NCI-H1694 treated with DMSO at 0.1 percent for 48 hours (cell line): ENCODE data around the gene CAPN2.
"Not testable (repeated sequence)": the region's sequence is repeated elsewhere in the genome, so short reads cannot be mapped to it uniquely, and the experiment has no call there.

Experiments
- DNase-seq: peaks from one replicate; lab custom pipeline; 2025; lab: John Stamatoyannopoulos, UW

The CAPN2 gene

GRCh38 chr1:223739366-223740037 is 27.2 kb downstream of the CAPN2 start:
- DNase-seq = no peak

- not testable (repeated sequence) for DNase-seq
Observed at GRCh38 chr1:223740038-223740736, 27.8 kb downstream of the CAPN2 start.

DNA sequence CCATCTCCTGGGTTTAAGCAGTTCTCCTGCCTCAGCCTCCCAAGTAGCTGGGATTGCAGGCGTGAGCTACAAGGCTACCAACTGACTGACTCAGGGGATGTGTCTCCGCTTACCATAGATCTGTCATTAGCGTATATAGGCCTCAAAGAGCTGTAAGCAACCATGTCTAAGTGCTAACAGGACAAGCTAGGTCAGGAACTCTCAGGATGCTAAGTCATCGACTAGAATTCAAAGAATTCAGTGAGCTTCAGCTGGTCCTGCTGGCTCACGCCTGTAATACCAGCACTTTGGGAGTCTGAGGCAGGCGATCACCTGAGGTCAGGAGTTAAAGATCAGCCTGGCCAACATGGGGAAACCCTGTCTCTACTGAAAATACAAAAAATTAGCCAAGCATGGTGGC is 29.5 kb downstream of the CAPN2 start:
- no peak for DNase-seq

- DNase-seq = no peak
Observed at GRCh38 chr1:223742856-223743517, 30.6 kb downstream of the CAPN2 start.

DNA sequence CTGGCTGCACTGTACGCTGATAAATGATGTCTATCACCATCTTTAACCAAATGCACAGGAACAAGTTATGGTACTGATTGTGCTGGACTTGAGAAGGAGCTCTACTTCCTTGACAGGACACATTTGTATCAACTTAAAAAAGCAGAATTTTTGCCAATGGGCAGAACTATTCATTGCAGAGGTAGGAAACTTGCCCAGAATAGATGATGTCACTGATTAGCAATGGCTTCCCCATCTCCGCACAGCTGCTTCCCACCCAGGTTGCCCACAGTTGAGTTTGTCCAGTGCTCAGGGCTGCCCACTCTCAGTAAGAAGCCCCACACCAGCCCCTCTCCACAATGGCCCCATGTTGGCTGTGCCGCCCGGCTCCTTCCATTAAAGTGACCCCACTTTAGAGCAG is 33.4 kb downstream of the CAPN2 start:
- no peak for DNase-seq

DNA sequence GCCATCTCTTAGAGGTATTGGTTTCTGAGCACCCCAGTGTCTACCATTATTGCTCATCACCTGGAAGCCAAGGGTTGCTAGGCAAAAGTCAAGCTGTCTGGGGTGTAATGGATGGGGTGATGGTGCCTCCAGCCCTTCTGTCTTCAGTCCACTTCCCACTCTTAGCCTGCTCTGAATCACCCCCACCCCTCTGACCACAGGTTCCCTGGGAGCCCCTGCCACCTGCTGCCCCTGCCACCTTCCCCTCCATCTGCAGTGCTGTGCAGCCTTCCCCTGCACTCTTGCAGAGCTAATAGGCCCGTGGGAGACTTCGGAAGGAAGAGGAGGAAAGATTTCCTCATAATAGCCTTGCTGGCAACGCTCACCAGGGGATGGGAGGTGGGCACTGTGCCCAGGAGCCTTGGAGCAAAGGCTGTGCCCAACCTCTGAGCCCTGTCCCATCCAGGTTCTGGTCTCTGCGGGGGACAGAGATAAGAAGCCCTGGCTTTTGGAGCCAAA is 35.5 kb downstream of the CAPN2 start:
- DNase-seq = no peak

GRCh38 chr1:223748405-223748772 is 36.0 kb downstream of the CAPN2 start:
- DNase-seq = no peak

DNA sequence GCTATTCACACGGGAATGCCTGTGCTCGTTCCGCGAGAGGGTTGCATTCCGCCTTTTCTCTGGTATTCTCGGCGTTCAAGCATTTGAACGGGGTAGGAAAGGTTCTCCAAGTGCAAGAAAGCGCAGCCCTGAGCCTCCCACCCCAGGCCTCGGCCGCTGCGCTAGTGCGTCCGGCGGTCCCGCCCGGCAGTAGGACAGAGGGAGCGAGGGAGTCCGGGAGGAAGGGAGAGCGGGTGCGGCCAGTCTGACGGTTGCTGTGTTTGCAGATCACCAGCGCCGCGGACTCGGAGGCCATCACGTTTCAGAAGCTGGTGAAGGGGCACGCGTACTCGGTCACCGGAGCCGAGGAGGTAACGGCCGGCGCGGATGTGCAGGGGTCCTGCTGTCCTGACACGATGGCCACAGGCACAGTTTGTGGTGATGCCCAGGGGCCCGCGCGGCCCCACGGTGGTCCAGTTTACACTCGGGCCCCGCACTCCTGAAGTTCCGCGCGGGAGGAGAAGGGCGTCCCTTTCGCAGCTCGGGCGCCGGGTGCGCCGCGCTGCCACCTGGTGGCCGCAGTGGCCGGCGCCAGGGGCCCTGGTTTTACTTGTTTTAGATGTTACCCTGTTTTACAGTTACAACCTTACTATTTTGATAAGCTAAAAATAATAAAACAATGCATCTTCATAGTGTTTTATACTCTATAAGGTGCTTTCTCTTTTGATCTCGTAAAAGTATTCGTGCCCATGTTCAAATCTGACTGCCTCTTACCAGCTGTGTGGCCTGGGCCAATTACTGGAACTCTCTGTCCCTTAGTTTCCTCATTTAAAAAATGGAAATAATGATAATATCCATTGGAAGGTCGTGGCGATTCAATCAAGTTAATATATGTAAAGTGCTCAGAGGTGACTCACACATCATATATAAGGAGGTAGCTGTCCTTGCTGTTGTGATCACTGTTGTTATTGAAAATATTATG is 36.7 kb downstream of the CAPN2 start:
- peak; percentile 19 for DNase-seq

- no peak for DNase-seq
Observed at GRCh38 chr1:223750730-223751570, 38.6 kb downstream of the CAPN2 start.

DNA sequence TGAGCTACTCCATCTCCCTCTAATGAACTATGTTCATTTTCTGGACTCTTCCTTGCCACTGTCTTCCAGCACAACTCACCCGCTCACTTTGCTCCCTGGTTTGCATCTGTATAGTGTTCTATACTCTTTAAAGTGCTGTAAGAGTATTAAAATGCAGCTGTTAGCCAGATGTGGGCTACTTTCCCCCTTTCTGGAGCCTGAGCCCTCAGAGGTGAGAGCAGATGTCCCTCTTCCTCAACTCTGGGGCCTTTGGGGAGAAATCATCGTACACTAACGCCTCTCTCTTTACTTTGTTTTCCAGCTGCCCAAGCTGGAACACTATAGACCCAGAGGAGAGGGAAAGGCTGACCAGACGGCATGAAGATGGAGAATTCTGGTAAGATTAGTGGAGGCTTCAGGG is 39.4 kb downstream of the CAPN2 start:
- DNase-seq = no peak

- DNase-seq = no peak
Observed at GRCh38 chr1:223752721-223753515, 40.6 kb downstream of the CAPN2 start.

GRCh38 chr1:223754681-223755431 is 42.5 kb downstream of the CAPN2 start:
- DNase-seq = no peak

- no peak for DNase-seq
Observed at GRCh38 chr1:223755432-223755792, 43.1 kb downstream of the CAPN2 start.

DNA sequence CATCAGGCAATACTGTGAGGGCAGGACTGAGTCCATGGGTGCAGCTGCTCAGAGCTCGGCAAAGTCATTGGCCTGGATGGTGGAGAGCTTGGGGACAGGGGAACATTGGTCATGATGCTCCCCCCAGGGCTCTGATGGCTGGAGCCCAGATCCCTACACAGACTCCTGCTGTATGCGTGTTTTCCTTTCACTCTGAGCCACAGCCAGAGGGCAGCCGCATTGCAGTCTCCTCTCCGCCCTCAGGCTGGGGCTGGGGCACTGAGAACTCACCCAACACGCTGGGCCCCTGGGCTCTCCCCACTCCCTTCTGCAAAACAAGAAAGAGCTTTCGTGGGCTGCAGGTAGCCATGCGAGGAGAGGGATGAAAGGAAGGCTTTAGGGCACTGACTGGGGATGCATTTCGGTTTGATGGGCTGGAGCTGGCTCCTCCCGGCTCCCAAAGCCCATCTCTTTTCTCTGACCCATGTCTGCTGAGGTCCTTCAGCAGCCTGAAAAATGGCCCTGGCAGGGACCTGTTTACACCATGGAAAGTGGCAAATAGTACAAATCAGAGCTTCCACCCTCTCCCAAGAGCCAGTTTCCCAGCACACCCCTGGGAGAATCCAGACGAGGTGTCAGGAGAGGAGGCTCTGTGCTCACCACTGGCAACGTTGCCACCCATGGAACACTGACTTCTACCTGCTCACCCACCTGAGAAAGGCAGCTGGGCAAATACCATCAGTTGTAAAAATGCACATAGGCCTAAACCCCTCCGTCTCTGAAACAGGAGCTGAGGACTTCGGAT is 43.8 kb downstream of the CAPN2 start:
- DNase-seq = no peak

GRCh38 chr1:223756806-223757700 is 44.7 kb downstream of the CAPN2 start:
- DNase-seq = no peak

DNA sequence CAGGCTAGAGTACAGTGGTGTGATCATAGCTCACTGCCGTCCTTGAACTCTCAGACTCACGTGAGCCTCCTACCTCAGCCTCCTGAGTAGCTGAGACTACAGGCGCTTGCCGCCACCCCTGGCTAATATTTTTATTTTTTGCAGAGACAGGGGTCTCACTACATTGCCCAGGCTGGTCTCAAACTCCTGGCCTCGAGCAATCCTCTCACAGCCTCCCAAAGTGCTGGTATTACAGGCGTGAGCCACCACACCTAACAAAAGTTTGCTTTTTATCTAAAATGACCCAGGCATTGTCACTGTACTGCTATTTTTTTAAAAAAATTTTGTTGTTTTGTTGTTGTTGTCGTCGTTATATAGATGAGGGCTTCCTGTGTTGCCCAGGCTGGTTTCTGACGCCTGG is 46.4 kb downstream of the CAPN2 start:
- DNase-seq = no peak

DNA sequence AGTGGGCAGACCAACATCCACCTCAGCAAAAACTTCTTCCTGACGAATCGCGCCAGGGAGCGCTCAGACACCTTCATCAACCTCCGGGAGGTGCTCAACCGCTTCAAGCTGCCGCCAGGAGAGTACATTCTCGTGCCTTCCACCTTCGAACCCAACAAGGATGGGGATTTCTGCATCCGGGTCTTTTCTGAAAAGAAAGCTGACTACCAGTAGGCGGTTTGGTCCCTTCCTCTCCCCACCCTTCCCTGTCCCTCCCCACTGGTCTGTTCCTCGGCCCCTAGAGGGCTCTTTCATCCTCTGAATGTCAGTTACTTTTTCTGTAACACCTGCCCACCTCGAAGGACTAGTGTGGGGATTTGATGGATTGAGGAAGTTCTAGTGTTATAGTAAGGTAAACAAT is 46.9 kb downstream of the CAPN2 start:
- no peak for DNase-seq

- no peak for DNase-seq
Observed at GRCh38 chr1:223760833-223761232, 48.5 kb downstream of the CAPN2 start.
